Uterus (tissue), 4 donors: Measurements from ENCODE around the gene AP4E1. TPM values are rescaled to one million over a fixed set of nuclear protein-coding genes. Genes with fewer than 3 reads are reported as not detected.

ENCODE experiments used
- DNase-seq, 2 donors: peaks; one replicate each; pipeline ENCODE4 v3.0.0-alpha.2; 2019 to 2020
- H3K27ac ChIP-seq, 2 donors: fragments of 200-600 bp; sonication (generic); 1 replicate in 1 of 2; 2 replicates in 1 of 2; pipeline ENCODE4 v1.5.1; 2016 to 2018
- H3K27me3 ChIP-seq, 2 donors: fragments of 200-600 bp; sonication (generic); one replicate each; pipeline ENCODE4 v1.5.1; 2018 to 2019; ENCODE audit warnings: control low read depth in 1 of 2
- H3K36me3 ChIP-seq, 2 donors: fragments of 200-600 bp; sonication (generic); one replicate each; pipeline ENCODE4 v1.5.1; 2019; ENCODE audit warnings: control low read depth in 1 of 2
- H3K4me1 ChIP-seq, 2 donors: fragments of 200-600 bp; sonication (generic); one replicate each; pipeline ENCODE4 v1.5.1; 2018 to 2019; ENCODE audit warnings: control low read depth in 1 of 2
- H3K4me3 ChIP-seq, 2 donors: fragments of 200-600 bp; sonication (generic); 1 replicate in 1 of 2; 2 replicates in 1 of 2; pipeline ENCODE4 v1.5.1; 2018 to 2019; ENCODE audit warnings: mild to moderate bottlenecking in 1 of 2
- H3K9me3 ChIP-seq, 2 donors: fragments of 200-600 bp; sonication (generic); one replicate each; pipeline ENCODE4 v1.5.1; 2019; ENCODE audit warnings: control low read depth in 1 of 2
- CTCF ChIP-seq, 4 experiments: fragments of 200-600 bp in 2 of 4; fragments of 450-650 bp in 2 of 4; sonication (generic) in 2 of 4; IDR thresholded peaks; one replicate each; pipeline ENCODE4 v1.5.1; 2016 to 2019; ENCODE audit warnings: antibody characterized with exemption in 4 of 4, mild to moderate bottlenecking in 2 of 4, moderate library complexity in 1 of 4
- POLR2A ChIP-seq, 2 donors: fragments of 450-650 bp; IDR thresholded peaks; one replicate each; pipeline ENCODE4 v1.6.1; 2016; ENCODE audit warnings: antibody characterized with exemption in 2 of 2, mild to moderate bottlenecking in 1 of 2, moderate library complexity in 1 of 2
- intact Hi-C: fragments of 100-400 bp; cut with DNase I; formaldehyde crosslinking; loops from one replicate; pipeline ENCODE4 v1.15.1; 2023; ENCODE audit warnings: low total_unique reads
- total RNA-seq, 4 donors: library from RNA; depleted of rRNA in 3 of 4; stranded (reverse); fragments of >200 nt in 3 of 4; gene quantifications; one replicate each; pipeline versions ENCODE4 v1.1.0 to v1.2.4, GENCODE V29; 2014 to 2023
- donor health status: DM: yes; HTN: yes; CAD: no.

Gene AP4E1
- total RNA-seq, 4 donors from 2014 or later: 4.1 to 20.5 (median 12.3) TPM

GRCh38 chr15:50959717-50960116, 51.2 kb downstream of the AP4E1 start:
- TF ChIP-seq CTCF (IDR thresholded peaks at IDR 0.05): no peak
- no peak for TF ChIP-seq POLR2A (IDR thresholded peaks at IDR 0.05)
- intact Hi-C loops: no loop called here
- no peak for DNase-seq
- Histone ChIP-seq H3K27me3 (no peaks in the 10 kb centered on the region), H3K4me3 (no peak overlapping the region), H3K27ac (no peak overlapping the region), H3K4me1 (no peaks in the 10 kb centered on the region), H3K36me3 (no peaks in the 10 kb centered on the region), H3K9me3 (peaks cover 0 to 11% of the 10 kb centered on the region in 2 donors)

GRCh38 chr15:50964075-50964474, 55.6 kb downstream of the AP4E1 start:
- TF ChIP-seq CTCF (IDR thresholded peaks at IDR 0.05): no peak
- no peak for TF ChIP-seq POLR2A (IDR thresholded peaks at IDR 0.05)
- no peak for DNase-seq
- Histone ChIP-seq H3K27ac (no peak overlapping the region), H3K9me3 (peaks cover 0 to 15% of the 10 kb centered on the region in 2 donors), H3K27me3 (no peaks in the 10 kb centered on the region), H3K4me1 (no peaks in the 10 kb centered on the region), H3K4me3 (no peak overlapping the region), H3K36me3 (no peaks in the 10 kb centered on the region)
- intact Hi-C loops: no loop called here

- peaks cover 0 to 27% of the 10 kb centered on the region in 2 donors for H3K9me3 ChIP-seq
- no peaks in the 10 kb centered on the region for H3K36me3 ChIP-seq
- no peak for DNase-seq
- TF ChIP-seq CTCF (IDR thresholded peaks at IDR 0.05) (no peak), POLR2A (IDR thresholded peaks at IDR 0.05) (no peak)
- intact Hi-C loops: no loop called here
- no peaks in the 10 kb centered on the region for H3K27me3 ChIP-seq
- H3K27ac ChIP-seq: no peak overlapping the region
- no peak overlapping the region for H3K4me3 ChIP-seq
- H3K4me1 ChIP-seq: no peaks in the 10 kb centered on the region
These were observed 59.9 kb downstream of the AP4E1 start for GRCh38 chr15:50968353-50968752.

GRCh38 chr15:50970524-50970923, 62.0 kb downstream of the AP4E1 start:
- intact Hi-C loops: no loop called here
- H3K27ac ChIP-seq: no peak overlapping the region
- H3K4me1 ChIP-seq: no peaks in the 10 kb centered on the region
- peaks cover 0 to 21% of the 10 kb centered on the region in 2 donors for H3K9me3 ChIP-seq
- H3K27me3 ChIP-seq: no peaks in the 10 kb centered on the region
- DNase-seq: no peak
- TF ChIP-seq POLR2A (IDR thresholded peaks at IDR 0.05) (no peak), CTCF (IDR thresholded peaks at IDR 0.05) (no peak)
- no peak overlapping the region for H3K4me3 ChIP-seq
- H3K36me3 ChIP-seq: no peaks in the 10 kb centered on the region

GRCh38 chr15:50971115-50971514, 62.6 kb downstream of the AP4E1 start:
- TF ChIP-seq POLR2A (IDR thresholded peaks at IDR 0.05) (no peak), CTCF (IDR thresholded peaks at IDR 0.05) (no peak)
- no peak for DNase-seq
- H3K27ac ChIP-seq: no peak overlapping the region
- H3K4me3 ChIP-seq: no peak overlapping the region
- H3K36me3 ChIP-seq: no peaks in the 10 kb centered on the region
- no peaks in the 10 kb centered on the region for H3K4me1 ChIP-seq
- intact Hi-C loops: no loop called here
- no peaks in the 10 kb centered on the region for H3K27me3 ChIP-seq
- peaks cover 0 to 21% of the 10 kb centered on the region in 2 donors for H3K9me3 ChIP-seq
